GM12891 (cell line): Measurements from ENCODE around the gene EYS.

ENCODE experiments used
- POLR2A ChIP-seq: IDR thresholded peaks from 2 replicates; pipeline ENCODE4 v1.6.1; 2011; ENCODE audit warnings: low read depth, low read length, control low read depth
- POLR2AphosphoS5 ChIP-seq: IDR thresholded peaks from 2 replicates; pipeline ENCODE4 v1.6.1; 2011; ENCODE audit warnings: low read depth, low read length, control low read depth
- SPI1 ChIP-seq: IDR thresholded peaks from 2 replicates; pipeline ENCODE4 v1.6.1; 2011; ENCODE audit warnings: low read depth, low read length, control low read depth
- TAF1 ChIP-seq: IDR thresholded peaks from 2 replicates; pipeline ENCODE4 v1.6.1; 2011; ENCODE audit warnings: low read depth, low read length, control low read depth

- TF ChIP-seq POLR2A, result no peak
- TF ChIP-seq POLR2AphosphoS5, result no peak
- TF ChIP-seq TAF1, result no peak
- TF ChIP-seq SPI1, result no peak
Measured at GRCh38 chr6:64221776-64222175, 1485.2 kb downstream of the EYS start.
